Stimulated activated CD8-positive, alpha-beta memory T cell treated with anti-CD3 and anti-CD28 coated beads, Interleukin-7, amount 100 ng/mL, for 24 hours (primary cell): ENCODE measurements around the gene MICU1.
"Not testable (repeated sequence)": the region's sequence is repeated elsewhere in the genome, so short reads cannot be mapped to it uniquely, and the experiment has no call there.

Source experiments
- DNase-seq: peaks from one replicate; pipeline ENCODE4 v3.0.0-alpha.2; 2020; ENCODE audit warnings: low read depth

Gene MICU1

DNA sequence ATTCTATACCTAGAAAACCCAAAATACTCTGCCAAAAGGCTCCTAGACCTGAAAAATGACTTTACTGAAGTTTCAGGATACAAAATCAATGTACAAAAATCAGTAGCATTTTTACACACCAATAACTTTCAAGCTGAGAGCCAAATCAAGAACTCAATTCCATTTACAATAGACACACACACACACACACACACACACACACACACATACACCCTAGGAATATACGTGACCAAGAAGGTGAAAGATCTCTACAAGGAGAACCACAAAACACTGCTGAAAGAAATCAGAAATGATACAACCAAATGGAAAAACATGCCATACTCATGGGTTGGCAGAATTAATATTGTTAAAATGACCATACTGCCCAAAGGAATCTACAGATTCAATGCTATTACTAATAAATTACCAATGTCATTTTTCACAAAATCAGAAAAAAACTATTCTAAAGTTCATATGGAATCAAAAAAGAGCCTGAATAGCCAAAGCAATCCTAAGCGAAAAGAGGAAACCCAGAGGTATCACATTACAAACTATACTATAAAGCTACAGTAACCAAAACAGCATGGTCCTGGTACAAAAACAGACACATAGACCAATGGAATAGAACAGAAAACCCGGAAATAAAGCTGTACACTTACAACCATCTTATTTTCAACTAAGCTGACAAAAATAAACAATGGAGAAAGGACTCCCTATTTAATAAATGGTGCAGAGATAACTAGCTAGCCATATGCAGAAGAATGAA, 122.0 kb downstream of the MICU1 start:
- DNase-seq: no peak

DNA sequence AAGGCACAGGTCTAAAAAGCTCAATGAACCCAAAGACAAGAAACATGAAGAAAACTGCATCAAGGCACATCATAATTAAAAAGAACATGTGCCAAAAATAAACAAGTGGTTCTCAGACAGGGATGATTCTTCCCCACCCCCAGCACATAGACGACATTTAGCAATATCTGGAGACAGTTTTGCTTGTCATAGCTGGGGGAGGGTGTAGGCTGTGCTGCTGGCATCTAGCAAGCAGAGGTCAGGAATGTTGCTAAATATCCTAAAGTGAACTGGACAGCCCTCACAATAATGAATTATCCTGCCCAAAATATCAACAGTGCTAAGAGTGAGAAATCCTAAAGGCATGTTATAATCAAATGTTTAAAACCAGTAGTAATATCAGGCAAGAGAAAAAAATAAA, 122.6 kb downstream of the MICU1 start:
- DNase-seq: no peak

DNA sequence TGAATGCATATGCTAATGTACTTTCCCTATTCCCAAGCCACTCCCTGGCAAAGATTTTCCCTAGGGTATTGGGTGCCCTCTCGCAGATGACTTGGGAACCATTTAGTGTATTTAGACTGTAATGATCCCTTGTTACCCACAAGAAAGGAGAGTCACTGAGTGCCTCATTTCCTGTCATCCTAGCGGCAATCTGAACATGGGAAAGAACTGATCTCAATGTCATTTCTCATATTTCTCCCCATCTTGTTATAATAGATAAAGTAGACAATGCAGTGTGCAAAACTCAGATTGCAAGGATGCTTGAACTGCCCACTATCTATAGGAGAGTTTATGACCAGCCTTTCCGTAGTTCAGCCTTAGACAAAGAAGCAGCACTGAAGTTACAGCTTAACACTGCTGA, 123.3 kb downstream of the MICU1 start:
- DNase-seq: no peak

DNA sequence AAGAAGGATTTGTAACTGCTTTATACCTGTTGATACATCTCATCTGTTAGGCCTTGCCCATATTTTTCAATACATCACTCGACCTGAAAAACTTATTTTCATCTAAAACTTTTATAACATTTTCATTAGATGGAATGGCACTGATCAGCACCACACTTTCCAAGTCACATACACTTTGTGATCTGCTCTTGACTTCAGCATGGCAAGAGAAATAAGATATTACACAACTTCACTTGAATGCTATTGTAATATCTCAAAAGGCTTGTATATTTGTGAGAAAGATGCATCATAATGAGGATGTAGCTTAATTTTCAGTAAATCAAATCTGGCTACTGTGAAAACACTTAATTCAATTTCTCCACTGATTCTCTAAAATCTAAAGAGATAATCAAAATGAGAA, 126.2 kb downstream of the MICU1 start:
- no peak for DNase-seq

DNA sequence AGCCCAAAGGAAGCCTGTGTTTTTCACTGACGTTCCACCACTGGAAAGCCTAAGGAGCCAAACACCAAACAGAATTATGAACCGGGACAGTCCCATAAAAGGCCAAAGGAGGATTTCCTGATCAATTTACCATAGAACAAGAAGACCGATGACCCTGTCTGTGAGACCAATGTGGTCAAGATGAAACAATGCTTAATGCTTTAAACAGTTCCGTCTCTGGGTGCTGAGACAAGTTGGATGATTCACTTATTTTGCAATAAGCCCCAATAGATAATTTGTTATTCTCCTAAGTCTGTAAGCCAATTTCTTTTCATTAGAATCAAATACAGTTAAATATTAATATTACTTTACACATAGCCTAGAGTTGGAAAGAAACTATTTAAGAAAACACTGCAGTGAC, 134.9 kb downstream of the MICU1 start:
- DNase-seq: no peak

DNA sequence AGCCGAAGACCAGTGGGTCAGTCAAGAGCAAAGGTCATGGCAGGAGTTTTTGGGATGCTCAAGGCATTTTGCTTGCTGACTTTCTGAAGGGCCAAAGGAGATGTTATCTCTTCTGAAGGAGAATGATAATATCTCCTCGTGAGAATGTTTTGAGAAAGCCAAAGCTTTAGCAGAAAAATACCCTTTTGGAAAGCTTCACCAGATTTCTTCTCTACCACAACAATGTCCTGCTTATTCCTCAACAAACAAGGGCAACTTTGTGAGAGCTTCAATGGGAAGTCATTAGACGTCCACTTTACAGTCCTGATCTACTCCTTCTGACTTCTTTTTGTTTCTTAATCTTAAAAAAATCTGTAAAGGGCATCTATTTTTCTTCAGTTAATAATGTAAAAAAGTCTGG, 138.4 kb downstream of the MICU1 start:
- no peak for DNase-seq

DNA sequence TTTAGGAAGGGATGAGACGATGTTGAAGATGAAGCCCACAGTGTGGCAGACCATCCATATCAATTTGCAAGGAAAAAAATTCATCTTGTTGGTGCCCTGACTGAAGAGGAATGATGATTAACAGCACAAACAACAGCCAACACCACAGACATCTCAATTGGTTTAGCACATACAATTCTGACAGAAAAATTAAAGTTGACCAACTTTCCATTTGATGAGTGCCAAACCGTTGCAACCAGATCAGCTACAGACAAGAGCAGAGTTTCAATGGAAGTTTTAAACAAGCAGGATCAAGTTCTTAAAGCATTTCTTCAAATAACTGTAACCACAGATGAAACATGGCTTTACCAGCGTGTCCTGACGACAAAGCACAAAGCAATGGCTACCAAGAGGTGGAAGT, 138.8 kb downstream of the MICU1 start:
- DNase-seq: no peak

DNA sequence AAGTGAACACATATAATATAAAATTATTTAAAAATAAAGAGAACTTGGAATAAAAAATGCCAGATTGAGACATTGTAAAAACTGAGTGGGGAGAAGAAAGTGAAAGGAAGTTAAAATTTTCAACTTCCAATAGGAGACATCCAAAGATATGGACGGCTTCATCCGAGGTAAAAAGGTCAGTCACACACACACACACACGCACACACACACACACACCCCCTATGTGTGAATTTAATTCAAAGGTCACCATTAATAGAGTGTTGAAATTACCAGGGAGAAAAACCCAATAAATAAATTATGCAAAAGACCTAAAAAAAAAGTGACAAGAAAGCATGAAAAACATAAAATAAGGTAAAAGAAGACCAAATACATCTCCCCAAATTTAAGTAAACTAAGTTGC, 140.2 kb downstream of the MICU1 start:
- DNase-seq: no peak

DNA sequence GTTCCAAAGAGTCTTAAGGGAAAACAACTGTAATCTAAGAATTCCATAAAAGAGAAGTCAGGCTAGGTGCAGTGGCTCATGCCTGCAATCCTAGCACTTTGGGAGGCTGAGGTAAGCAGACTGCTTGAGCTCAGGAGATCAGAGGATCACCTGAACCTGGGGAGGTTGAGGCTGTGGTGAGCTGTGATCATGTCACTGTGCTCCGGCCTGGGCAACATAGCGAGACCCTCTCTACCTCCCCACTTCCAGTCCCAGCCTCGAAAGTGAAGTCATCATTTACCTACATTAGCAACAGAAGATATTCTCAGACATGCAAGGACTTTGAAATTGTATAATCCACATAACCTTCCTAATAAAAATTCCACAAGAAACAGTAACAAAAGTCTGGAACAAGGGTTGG, 141.4 kb downstream of the MICU1 start:
- DNase-seq: no peak

DNA sequence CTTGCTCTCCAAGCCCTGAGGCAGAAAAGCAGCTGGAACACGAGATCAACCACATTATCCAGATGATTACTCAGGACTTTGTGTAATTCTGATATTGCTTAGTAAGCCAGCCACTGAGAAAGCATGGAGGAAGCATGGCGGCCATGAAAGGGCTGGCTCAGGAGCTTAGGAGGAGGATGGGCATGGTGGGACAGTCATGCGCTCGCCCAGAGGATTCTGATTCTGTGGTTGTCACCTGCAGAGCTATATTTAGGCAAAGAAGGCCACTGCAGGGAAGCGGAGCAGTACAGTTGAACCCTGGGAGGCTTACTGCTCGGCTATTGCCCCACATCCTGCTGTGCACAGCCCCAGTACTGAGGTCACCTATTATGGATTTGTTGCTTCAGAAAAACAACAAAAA, 142.4 kb downstream of the MICU1 start:
- DNase-seq: no peak

DNA sequence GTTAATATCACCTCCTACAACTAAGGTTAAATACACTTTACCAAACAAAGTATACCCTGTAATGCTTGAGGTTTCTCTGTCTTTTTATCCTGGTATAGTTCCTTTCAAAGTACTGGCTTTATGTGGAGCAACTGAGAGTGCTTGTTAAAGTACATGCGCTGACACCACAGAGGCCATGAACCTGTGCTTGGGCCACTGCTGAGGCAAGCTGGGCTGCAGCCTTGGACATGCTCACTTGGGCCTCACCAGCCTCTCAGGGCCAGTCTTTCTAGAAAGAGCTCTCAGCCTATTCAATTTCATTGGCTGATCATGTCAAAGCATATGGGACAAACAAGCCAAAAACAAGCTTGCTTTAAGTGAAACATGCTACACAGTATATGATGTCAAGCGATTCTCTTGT, 145.0 kb downstream of the MICU1 start:
- no peak for DNase-seq

DNA sequence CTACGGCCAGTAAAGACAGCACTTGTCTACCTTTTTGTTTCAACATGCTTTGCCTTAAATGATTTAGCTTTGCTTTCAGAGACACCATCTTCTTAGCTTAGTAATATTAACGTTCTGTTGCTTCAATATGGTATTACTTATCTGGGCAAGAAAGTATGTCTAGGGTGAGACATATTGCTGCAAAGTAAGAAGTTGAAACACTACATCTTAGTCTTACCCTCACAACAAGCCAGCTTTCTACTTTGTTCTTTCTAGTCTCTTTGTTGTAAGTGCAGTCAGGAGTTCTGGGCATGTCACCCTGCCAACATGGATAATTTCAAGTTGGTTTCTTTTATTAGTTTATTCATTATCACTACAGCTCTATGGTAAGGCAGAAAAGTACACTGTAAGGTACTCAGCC, 148.4 kb downstream of the MICU1 start:
- no peak for DNase-seq

DNA sequence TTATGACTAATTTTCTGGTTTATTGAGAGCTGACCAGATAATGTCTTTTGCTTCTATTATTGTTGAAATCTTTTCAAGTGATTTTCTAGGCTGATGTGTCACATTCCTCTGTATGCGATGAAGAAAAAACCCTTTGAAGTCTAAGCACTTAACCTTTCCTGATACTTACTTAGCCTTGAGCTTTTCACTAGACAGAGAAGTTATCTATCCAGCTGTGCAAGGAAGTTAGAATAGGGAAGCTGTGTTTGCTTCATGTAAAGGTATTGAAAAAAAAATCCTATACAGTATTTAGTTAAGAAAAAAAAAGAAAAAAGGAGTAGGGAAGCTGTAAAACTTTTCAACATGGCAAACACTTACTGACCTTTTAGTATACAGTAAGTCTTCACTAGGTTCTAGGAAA, 153.6 kb downstream of the MICU1 start:
- DNase-seq: no peak

DNA sequence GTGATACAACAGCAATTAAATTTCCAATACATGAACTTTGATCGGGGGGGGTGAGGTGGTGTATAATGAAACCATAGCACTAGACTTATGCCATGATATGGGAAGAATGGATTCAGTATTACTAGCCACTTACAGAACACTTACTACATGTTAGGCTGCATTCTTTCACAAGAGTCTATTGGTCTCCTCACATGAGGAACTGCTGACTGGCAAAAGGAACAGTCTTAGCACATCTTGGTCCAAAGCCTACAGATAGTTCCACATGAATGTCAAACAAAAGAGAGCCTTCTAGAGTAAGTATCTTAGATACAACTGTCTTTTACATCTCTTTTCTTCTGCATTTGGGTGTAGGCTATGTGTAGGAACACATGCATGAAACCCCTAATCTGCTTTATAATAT, 155.2 kb downstream of the MICU1 start:
- no peak for DNase-seq

DNA sequence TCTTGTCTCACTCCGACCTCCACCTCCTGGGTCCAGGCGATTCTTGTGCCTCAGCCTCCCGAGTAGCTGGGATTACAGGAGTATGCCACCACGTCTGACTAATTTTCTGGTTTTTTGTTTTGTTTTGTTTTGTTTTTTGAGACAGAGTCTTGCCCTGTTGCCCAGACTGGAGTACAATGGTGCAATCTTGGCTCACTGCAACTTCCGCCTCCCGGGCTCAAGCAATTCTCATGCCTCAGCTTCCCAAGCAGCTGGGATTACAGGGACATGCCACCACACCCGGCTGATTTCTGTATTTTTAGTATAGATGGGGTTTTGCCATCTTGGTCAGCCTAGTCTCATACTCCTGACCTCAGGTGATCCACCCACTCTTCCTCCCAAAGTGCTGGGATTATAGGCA, 158.8 kb downstream of the MICU1 start:
- not testable (repeated sequence) for DNase-seq

DNA sequence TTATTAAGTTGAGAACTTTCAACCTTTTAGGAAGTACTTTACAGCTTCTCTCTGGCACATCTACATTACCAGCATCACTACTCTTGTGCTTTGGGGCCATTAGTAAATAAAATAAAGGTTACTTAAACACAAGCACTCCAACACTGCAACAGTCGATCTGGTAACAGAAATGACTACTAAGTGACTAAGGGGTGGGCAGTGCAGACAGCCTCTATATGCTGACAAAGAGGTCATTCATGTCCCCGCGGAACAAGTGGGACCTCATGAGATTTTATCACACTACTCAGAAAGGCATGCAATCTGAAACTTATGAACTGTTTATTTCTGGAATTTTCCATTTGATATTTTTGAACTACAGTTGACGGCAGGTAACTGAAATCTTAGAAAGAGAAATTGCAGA, 159.9 kb downstream of the MICU1 start:
- DNase-seq: no peak

DNA sequence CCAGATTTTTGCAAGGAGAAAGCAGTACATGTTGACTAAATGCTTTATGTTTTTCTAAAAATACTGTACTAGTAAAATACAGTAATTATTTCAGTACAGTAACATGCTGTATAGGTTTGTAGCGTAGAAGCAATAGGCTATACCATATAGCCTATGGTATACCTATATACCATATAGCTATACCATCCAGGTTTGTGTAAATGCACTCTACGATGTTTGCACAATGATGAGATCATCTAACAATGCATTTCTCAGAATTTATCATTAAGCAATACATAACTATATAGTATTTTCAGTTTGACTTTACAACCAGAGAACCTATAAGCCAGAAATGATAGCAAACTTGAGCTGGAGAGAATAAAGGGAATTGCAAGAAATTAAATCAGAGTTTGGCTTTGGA, 161.4 kb downstream of the MICU1 start:
- no peak for DNase-seq

DNA sequence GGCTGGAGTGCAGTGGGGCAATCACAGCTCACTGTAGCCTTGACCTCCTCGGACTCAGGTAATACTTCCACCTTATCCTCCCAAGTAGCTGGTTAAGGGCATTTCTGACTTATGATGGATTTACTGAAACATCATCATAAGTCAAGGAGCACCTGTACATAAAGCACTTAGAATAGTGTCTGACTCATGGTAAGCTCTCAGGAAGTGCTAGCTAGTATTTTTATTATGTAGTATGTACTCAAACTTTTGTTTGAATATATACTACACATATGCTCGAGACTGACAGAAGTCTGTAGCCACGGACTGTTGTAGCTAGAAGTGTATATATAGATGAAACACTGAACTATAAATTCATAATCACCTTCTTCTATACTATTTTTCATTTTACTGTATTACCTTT, 163.6 kb downstream of the MICU1 start:
- DNase-seq: no peak

DNA sequence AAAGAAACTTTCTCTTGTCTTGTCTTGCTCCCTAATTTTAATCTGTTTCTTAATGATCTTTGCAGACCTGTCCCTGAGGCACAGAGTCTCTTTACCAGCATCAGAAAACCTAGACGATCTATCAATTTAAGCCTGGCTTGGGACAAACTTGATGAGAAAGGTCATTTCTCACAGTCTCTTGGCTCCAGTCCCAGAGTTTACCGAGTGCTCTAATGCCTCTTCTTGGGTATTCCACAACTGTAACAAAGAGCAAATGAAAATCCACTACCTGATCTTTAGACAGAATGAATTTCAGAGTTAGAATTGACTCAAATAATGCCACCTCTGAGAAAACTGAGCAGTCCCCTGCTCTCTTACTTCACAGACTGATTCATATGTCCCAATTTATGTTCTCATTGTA, 164.8 kb downstream of the MICU1 start:
- DNase-seq: no peak

DNA sequence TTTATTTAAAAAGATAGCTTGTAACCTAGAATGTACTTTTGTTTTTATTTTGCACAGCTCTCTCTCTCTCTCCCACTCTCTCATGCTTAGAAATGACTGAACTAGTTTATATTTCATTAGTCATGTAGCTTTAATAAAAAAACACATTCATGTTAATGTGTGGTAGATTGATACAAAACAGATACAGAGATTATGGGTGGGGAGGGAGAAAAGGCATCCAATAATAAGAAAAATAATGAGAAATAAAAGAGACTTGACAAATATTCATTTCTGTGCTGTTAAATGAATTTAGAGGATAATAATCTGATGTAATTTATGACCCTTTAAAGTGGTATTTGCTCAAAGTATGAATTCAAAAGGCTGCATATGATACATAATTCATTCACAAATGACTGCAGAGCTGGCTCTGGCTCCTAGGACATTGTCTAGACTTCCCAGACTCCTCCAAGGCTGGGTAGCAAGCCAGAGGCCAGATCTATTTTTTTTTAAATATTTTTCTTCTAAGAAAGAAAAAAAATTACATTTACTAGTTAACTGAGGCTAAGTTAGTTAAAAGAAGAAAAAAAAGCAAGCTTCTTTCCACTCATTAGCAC, 165.5 kb downstream of the MICU1 start:
- no peak for DNase-seq

DNA sequence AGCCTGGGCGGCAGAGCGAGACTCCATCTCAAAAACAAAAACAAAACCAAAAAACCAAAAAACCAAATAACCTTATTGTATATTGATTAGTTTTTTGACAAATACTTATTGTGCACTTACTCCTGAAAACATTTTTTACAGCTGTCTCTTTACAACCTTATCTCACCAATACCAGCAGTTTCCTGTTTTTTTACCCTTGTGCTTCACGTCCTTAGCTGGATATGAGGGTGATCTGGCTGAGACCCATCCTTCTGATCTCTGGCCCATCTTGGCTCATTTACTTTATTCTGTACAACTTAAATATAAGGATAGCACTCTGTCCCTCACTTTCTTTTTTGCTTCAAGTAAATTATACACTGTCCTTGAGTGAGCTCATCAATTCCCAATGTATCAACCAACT, 166.6 kb downstream of the MICU1 start:
- no peak for DNase-seq

DNA sequence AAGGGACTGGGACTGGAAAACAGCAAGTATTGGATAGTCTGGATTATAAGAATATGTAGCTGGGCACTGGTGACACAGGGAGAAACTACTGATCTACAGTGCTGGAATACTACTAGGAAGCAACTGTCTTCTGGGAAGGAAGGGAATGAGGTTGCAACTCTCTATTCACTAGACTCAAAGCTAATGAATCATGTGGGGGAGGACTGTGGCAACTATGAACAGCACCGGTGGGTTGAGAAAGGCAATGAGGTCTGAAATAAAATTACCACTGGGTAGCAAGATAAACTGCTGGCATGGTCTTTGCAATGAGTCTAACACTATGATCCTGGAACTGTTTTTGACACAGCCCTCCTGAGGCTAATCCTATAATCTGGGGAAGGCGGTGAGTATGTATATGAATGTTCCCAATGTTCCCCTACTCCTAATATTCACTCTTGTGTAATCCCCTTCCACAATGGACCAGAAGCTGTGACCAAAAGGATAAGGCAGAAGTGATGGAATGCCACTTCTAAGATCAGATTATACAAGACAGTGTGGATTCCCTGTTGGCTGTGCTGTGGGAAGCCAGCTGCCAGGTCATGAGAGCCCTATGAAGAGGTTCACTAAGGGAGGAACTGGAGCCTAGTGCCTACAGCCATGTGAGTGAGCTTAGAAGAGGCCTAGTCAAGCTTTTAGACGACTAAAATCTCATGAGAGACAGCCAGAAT, 169.8 kb downstream of the MICU1 start:
- no peak for DNase-seq

DNA sequence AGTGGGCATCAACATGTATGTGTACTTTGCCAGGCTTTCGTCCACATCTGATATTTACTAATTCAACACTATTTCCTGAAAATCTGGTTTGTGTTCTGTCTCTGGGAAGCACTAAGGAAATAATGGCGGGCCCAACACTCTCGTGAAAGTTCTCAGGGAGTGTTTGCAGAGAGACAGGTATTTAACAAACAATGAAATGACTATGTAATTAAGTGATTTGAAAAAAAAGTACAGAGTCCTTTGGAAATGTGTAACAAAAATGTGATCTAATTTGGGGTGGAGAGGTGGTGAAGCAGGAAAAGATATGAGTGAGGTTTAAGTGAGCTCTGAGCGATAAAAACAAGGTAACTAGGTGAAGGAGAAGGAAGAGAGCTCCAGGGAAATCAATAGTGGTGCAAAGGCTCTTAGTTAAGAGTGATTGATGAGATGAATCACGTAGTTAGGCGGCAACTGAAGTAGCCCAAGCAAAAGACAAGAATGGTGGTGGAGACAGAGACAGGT, 175.9 kb downstream of the MICU1 start:
- no peak for DNase-seq
